C4-2B (cell line): ENCODE results near the gene MMS19.

Source experiments
- CTCF ChIP-seq: fragments of 450-650 bp; conservative IDR thresholded peaks from 2 replicates; pipeline ENCODE4 v1.5.1; 2017; ENCODE audit warnings: mild to moderate bottlenecking
- ZFX ChIP-seq: fragments of 450-650 bp; IDR thresholded peaks from 2 replicates; pipeline ENCODE4 v1.6.1; 2017

GRCh38 chr10:97474918-97475317, 23.3 kb downstream of the MMS19 start:
- no peak for TF ChIP-seq CTCF
- TF ChIP-seq ZFX = no peak
